Heart left ventricle (tissue), 13 donors: ENCODE data around the gene ADGRD2.

ENCODE experiments used
- CTCF ChIP-seq, 12 donors: fragments of 200-600 bp; sonication (generic) in 4 of 12; IDR thresholded peaks; one replicate each; pipeline versions ENCODE4 v1.5.0 to v1.8.0; 2018 to 2022; ENCODE audit warnings: antibody characterized with exemption in 12 of 12, mild to moderate bottlenecking in 5 of 12
- POLR2A ChIP-seq, 2 donors: fragments of 450-650 bp; IDR thresholded peaks; one replicate each; pipeline ENCODE4 v1.6.1; 2017; ENCODE audit warnings: antibody characterized with exemption in 2 of 2, mild to moderate bottlenecking in 2 of 2, moderate library complexity in 2 of 2
- donor health status: ischemic (EF 13 %, LVEDD 7.1; RV severe dilation, severe dysfunction).
- donor health status: DM: no; HTN: yes; CAD: no.
- donor health status: DM: no; HTN: no; CAD: no.
- donor health status: ischemic (EF 25% LVEDD 6.9; RV normal size, moderate dysfunction).
- donor health status: ischemic (EF 25% LVEDD 5.7; RV mildly dilated, moderate dysfunction).
- donor health status: ischemic (EF 35%, LVEDD 5.7; RV mildly dilated, moderate dysfunction).
- donor health status: nonischemic (EF 11% LVEDD 7.7; RV severe dilation, severe dysfunction).
- donor health status: DM: yes; HTN: yes; CAD: no.
- donor health status: PGD.
- donor health status: ischemic (EF 29% LVEDD 5.4; RV normal size, mild dysfunction).
- donor health status: nonischemic (EF 23%, LVEDD 6.1; RV moderate dilation, normal function).

- no peak for TF ChIP-seq CTCF (IDR thresholded peaks at IDR 0.05)
- TF ChIP-seq POLR2A (IDR thresholded peaks at IDR 0.05) = no peak
These were observed 39.8 kb downstream of the ADGRD2 start for GRCh38 chr9:124490004-124490403.
